Measurements from ENCODE around the gene PPP1R27. TPM values are rescaled to one million over a fixed set of nuclear protein-coding genes. Genes with fewer than 3 reads are reported as not detected.

PPP1R27 gene
- total RNA-seq, 2 donors from 2014 or later: not detected

DNA sequence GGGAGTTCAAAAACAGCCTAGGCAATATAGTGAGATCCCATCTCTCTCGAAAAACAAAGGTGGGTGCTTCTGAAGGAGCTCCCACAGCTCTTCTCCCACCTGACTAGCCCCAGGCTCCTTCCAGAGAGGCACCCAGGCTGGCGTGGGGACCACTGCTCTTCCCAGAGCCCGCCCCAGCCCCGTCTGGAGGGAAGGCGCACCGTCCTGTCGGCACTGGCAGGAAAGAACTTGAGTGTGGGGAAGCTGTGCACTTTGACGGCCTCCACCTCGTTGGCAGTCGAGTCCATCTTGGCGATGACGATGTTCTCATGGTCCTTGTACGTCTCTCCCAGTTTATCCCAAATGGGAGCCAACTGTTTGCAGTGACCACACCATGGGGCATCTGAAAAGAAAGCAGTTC lies 10.5 kb upstream of the PPP1R27 start:
- Histone ChIP-seq H3K4me1 (no peaks in the 10 kb centered on the region), H3K9me3 (no peaks in the 10 kb centered on the region), H3K36me3 (peaks cover 28% of the 10 kb centered on the region), H3K27ac (no peak overlapping the region), H3K9ac (ENCODE audit: low read depth in 2 of 2, low read length in 2 of 2) (no peak overlapping the region), H3K4me3 (no peak overlapping the region), H3K27me3 (no peaks in the 10 kb centered on the region)
- intact Hi-C loops (cut with DNase I): no loop called here
- TF ChIP-seq CTCF (IDR thresholded peaks at IDR 0.05): no peak
- DNase-seq: no peak

- no peak for DNase-seq
These were observed 10.0 kb upstream of the PPP1R27 start for GRCh38 chr17:81844887-81845286.

GRCh38 chr17:81844327-81844851 lies 9.5 kb upstream of the PPP1R27 start:
- no peaks in the 10 kb centered on the region for H3K4me1 ChIP-seq
- no peaks in the 10 kb centered on the region for H3K27me3 ChIP-seq
- DNase-seq: no peak
- intact Hi-C loops (cut with DNase I): no loop called here
- H3K9me3 ChIP-seq: no peaks in the 10 kb centered on the region
- H3K9ac ChIP-seq (ENCODE audit: low read depth in 2 of 2, low read length in 2 of 2): no peak overlapping the region
- TF ChIP-seq CTCF (IDR thresholded peaks at IDR 0.05): no peak
- H3K36me3 ChIP-seq: peaks cover 25% of the 10 kb centered on the region
- no peak overlapping the region for H3K27ac ChIP-seq
- H3K4me3 ChIP-seq: no peak overlapping the region

More at GRCh38 chr17:81844887-81845286, 10.0 kb upstream of the PPP1R27 start:
- Histone ChIP-seq H3K4me3 (no peak overlapping the region), H3K9me3 (no peaks in the 10 kb centered on the region), H3K9ac (ENCODE audit: low read depth in 2 of 2, low read length in 2 of 2) (no peak overlapping the region), H3K27ac (no peak overlapping the region), H3K36me3 (peaks cover 28% of the 10 kb centered on the region), H3K4me1 (no peaks in the 10 kb centered on the region), H3K27me3 (no peaks in the 10 kb centered on the region)
- TF ChIP-seq CTCF (IDR thresholded peaks at IDR 0.05): no peak
- intact Hi-C loops (cut with DNase I): no loop called here

DNA sequence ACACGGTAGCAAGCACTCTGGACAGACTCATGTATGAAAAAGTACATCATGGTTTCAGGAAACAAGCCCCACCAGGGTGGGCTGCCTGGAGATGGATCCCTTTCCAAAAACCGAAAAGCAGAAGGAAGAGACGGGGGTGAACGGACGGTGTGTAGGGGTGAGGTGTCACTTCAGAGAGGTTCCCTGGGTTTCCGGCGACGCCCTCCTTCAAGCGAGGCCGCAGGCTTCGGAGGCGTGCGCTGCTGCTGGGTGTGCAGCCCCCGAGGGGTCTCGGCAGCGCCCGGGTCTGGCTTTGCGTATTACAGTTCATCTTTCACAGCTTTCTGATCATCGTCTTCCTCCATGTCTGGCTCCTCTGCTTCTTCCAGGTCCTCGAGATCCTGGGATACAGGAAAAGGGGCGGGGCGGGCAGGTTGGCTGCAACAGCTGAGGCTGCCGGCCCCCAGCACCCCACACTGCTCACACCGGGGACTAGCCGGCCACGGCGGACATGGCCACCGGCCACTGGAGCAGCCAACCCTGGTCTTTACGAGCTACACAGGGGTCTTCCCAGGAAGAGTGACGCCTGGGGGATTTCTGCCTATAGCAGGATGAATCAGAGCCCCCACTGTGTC lies 9.0 kb upstream of the PPP1R27 start:
- intact Hi-C loops (cut with DNase I): no loop called here
- no peak overlapping the region for H3K27ac ChIP-seq
- no peak for TF ChIP-seq CTCF (IDR thresholded peaks at IDR 0.05)
- H3K27me3 ChIP-seq: no peaks in the 10 kb centered on the region
- peaks cover 24% of the 10 kb centered on the region for H3K36me3 ChIP-seq
- no peak overlapping the region for H3K4me3 ChIP-seq
- no peaks in the 10 kb centered on the region for H3K9me3 ChIP-seq
- H3K9ac ChIP-seq (ENCODE audit: low read depth in 2 of 2, low read length in 2 of 2): no peak overlapping the region
- H3K4me1 ChIP-seq: no peaks in the 10 kb centered on the region
- DNase-seq: no peak

DNA sequence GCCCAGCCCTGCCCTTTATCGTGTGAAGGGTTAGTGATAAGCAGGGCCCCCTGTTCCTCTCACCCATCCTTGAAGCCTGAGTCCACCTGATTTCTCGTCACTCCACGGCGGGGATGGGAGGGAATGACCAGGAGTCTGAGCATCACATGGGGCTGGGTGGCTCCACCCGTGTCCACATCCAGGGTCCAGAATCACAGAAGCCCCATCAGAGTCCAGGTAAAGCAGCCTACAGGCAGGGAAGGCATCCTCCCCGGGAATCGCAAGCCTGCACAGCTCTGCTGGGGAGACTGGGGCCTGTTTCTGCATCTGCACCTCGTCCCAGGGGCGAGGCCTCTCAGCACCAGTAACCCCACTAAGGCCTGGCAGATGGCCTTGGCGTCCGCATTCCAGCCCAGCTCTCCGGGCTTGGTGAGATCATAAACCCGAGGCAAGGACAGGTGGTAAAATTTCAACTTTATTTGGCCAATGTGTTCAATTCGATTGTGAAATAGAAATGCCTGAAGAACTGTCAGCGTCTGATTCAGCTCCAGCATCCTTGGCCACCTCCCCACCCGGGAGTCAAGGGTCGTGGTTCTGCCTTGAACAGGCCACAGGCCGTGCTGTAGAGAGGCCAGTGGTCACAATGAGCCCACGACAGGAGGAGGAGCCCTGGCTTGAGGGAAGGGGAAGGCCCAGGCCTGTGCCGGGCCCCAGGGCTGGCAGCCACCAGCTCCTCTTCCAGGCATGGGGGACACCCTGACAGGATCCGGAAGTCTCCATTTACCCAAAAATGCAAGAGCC lies 8.1 kb upstream of the PPP1R27 start:
- Histone ChIP-seq H3K4me1 (no peaks in the 10 kb centered on the region), H3K9ac (ENCODE audit: low read depth in 2 of 2, low read length in 2 of 2) (no peak overlapping the region), H3K27me3 (no peaks in the 10 kb centered on the region), H3K27ac (no peak overlapping the region), H3K9me3 (no peaks in the 10 kb centered on the region), H3K4me3 (no peak overlapping the region), H3K36me3 (peaks cover 24% of the 10 kb centered on the region)
- no peak for TF ChIP-seq CTCF (IDR thresholded peaks at IDR 0.05)
- intact Hi-C loops (cut with DNase I): no loop called here
- no peak for DNase-seq

Measured in colonic mucosa (tissue), 4 donors.